Measurements from ENCODE around the gene SAV1.

The SAV1 gene

DNA sequence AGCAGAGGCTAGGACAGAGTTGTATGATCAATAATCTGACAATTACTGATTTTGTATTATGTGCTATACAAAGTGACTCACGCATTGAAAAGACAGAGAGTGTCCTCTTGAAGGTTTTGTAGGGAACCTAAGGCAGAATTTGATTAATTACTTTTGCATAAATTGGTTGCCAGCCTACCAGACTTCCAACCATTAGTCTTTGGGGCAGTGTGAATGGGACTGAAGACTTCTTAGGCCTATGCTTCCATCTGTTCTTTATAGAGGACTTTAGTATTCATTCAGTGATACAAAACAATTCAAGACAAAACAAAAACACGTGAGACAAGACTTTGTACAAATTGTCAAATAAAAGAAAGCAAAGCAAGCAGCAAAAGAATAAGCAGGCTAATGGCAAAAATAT is 61.6 kb downstream of the SAV1 start:
- no peak for DNase-seq

DNA sequence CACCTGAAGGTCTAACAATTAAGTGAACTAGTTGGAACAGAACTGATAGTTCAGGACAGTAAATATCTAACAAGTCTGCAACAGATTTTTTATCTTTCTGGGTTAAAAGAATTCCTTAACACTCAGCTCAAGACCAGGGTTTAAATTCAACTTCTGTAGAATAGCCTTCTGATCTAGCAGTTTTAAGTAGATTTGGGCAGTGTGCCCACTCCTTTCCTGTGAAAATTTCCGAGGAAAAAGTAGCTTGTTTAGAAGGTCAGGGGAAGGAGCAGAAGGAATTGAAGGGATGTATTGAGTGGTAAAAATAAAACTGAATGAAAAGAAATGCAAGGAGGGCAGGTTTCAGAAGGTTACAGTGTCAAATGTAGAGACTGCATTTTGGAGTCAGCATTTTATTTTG is 62.3 kb downstream of the SAV1 start:
- DNase-seq, result no peak

DNA sequence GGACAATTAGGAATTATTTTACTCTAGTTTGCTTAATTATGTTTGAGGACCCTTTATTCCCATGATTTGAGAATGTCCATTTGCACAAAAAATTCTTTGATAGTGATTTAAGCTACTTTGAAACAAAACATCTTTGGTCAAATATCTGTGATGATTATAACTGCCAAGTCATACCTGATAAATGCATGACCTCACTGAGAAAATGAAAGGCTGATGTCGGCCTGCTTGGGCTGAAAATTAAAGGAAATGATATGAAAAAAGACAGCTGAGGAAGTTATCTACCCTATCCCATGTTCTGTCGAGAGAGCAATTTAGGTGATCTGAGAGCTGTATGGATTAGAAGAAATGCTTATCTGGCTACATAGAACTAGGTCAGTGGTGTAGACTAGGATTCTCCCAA is 64.5 kb downstream of the SAV1 start:
- no peak for DNase-seq

DNA sequence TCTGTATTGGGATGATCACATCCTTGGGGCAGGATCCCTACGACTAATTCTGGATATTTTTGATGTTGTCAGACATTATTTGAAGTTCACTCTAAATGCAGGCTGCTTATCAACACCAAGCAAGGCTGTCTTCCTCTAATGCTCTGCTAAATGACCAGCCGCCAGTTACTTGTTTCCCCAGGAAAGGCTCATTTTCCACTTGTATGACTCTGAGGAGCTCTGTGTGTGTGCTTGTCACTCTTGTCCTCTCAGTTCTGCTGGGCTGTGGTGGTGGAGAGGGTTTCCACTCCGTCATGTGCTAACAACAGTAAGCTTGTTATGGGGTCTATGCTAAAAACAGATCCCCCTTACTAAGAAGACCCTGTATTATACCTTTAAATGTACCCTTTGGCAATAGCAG is 66.1 kb downstream of the SAV1 start:
- DNase-seq, result no peak

DNA sequence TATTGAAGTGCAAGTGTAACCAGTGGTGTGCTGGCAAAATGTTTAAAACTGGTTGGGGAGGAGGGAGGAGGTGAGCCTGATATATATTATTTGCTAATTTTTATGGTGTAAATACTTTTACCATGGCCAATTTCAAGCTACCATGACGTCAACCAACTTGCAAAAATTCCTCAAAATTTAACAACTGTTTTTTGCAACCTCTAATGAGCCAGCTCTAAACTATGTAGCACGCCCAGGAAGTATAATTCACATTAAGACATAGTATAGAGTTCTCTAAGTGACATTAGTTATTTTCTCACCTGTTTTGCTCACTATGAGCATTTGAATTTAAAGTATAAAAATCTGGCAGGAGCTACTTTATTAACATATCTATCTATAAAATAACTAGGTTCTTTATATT is 66.7 kb downstream of the SAV1 start:
- DNase-seq, result no peak

DNA sequence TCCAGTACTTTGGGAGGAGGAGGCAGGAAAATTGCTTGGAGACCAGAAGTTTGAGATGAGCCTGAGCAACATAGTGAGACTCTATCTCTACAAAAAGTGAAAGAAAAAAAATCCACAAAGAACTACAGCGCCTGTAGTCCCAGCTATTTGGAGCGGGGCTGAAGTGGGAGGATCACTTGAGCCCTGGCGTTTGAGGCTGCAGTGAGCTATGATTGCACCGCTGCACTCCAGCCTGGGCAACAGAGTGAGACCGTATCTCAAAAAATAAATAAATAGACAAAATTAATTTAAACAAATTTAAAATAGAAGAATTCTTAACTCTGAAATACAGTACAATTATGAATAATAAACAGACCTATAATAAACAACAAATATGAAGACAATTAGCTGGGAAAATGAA is 67.3 kb downstream of the SAV1 start:
- no peak for DNase-seq

DNA sequence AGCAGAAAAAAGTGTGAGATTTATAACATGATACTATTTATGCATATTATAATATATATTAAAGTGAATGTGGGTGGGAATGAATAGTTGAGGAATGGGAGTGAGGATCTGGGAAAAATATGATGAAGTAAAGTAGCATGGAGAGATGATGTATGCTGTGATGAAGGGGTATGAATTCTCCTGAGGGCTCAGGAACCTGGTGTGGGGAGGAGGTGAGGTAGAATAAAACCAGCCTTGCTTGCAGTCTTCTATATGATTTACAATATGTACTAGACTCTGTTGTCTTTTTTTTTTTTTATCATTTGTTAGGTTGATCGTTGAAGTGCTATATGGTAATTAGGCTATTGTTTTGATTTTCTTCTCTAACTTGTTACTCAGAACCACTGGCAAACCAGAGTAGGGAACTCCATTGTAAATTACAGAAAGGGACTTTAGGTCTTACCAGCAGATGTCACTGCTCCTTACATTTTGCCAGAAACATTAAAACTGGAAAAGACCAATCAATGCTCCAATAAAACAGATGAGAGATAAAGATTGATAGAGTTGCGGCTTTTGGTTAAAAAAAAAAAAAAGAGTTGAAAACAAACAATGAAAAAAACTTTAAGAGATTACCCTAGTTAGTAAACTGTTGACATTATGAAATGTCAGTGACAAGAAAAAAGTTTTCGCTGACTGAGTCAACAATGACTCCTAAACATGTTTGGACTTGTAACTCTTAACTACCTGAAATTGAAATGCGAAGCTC is 68.2 kb downstream of the SAV1 start:
- peak in 1 of 5 experiments; percentile 49 for DNase-seq

DNA sequence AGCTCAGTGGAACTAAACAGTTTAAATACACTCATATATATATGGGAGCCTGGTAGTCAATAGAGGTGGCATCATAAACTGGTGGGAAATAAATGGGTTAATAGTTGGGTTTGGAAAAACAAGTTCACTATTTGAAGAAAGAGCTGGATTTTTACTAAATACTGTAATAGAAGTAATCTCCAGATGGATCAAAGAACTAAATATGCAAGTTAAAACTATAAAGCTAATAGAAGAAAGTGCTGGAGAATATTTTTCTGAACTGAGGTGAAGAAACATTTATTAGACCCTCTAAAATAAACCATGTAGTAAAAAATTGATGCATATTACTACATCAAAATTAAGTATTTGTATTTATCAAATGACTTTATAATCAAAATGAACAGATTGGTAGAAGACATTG is 69.3 kb downstream of the SAV1 start:
- DNase-seq, result no peak

DNA sequence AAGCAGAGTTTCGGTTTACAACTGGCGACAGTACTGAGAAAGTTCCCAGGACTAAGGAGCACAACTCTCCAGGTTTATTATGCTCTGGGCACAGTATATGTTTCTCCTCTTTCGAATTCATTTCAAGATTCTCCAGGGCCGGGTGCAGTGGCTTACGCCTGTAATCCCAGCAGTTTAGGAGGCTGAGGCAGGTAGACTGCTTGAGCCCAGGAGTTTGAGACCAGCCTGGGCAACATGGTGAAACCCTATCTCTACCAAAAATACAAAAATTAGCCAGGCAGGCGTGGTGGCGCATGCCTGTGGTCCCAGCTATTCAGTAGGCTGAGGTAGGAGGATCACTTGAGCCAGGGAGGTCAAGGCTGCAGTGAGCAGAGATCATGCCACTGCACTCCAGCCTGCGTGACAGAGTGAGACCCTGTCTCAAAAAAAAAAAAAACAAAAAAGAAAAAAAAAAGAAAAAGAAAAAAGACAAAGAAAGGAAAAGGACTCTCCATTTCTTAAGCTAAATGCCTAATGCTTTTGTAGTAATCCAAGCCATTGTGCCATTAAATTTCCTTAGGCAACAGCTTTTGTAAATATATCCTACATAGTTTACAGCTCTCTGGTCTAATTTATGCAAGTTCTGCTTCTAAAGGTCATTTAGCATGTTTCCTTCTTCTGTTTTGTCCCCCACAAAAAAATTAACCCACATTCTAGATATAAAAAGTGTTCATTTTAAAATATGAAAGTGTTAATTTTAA is 73.4 kb downstream of the SAV1 start:
- DNase-seq, result no peak

DNA sequence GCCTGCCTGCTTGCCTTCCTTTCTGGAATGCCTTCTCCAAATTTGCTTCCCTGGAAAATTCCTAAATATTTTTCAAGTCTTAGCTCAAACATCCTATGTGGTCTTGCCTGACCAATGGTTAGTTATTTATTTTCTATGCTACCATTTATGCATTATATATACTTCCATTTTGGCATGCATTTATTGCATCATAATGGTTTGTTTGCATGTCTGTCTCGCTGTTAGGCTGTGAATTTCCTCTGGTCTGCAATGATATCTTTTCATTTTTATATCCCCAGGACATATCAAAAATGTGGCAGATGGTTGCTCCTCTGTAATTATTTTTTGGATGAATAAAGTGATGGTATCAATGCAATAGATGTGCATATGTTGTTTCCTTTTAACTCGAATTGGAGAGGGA is 77.6 kb downstream of the SAV1 start:
- no peak for DNase-seq
